NB4 (cell line): ENCODE measurements around the gene CDC42EP5.

Experiments
- DNase-seq: peaks from one replicate; pipeline ENCODE4 v3.0.0; 2010; ENCODE audit warnings: low read depth
- H3K4me3 ChIP-seq: one replicate; pipeline ENCODE4 v1.5.1; 2011; ENCODE audit warnings: mild to moderate bottlenecking, low read depth, low read length, moderate library complexity
- MYC ChIP-seq: IDR thresholded peaks from 2 replicates; pipeline ENCODE4 v1.6.1; 2011; ENCODE audit warnings: low read depth, low read length
- POLR2A ChIP-seq: IDR thresholded peaks from 2 replicates; pipeline ENCODE4 v1.6.1; 2011; ENCODE audit warnings: mild to moderate bottlenecking; ENCODE audit not compliant: insufficient read length; ENCODE audit errors: extremely low read depth
- TF ChIP-seq, protein P1 (sequence below): IDR thresholded peaks from one replicate; pipeline ENCODE4 v1.5.1; 2012; ENCODE audit warnings: low read depth, low read length
- TF ChIP-seq, protein P2 (sequence below): IDR thresholded peaks from 2 replicates; pipeline ENCODE4 v1.6.1; 2011; ENCODE audit warnings: low read depth, low read length

CDC42EP5 gene

DNA sequence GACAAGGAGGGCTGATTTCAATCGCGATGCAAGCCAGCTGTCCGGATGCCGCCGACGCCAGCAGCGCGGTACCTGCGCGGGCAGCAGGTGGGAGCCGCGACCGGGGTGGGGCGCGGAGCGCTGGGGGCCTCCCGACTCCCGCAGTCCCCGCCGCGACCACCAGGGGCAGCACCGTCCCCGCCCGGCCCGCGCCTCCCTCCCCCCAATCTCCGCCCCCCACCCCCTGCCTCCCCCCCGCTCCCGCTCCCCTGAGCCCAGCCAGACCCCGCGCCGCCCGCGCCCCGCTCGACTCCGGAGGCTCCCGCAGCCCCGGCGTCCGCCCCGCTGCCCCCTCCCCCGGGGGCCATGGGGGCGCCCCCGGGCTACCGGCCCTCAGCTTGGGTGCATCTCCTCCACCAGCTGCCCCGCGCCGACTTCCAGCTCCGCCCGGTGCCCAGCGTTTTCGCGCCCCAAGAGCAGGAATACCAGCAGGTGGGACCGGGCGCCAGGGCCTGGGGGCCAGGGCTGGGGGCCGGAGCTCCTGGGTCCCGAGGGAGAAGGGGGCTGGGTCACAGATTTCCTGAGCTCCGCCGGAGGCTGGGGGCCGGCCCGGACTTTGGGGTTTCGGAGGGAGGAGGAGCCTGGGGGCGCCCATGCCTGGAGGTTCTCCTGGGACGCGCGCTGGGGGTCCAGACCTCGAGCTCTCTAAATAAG is 57.7 kb downstream of the CDC42EP5 start, which contains the start of gene TTYH1:
TSS of gene TTYH1 (plus strand) at position 257 of the 693 bp plus-strand sequence. CDS start at position 346, 89 bp downstream.
- TF ChIP-seq POLR2A (no peak), MYC (no peak)
- TF ChIP-seq, protein P1, sequence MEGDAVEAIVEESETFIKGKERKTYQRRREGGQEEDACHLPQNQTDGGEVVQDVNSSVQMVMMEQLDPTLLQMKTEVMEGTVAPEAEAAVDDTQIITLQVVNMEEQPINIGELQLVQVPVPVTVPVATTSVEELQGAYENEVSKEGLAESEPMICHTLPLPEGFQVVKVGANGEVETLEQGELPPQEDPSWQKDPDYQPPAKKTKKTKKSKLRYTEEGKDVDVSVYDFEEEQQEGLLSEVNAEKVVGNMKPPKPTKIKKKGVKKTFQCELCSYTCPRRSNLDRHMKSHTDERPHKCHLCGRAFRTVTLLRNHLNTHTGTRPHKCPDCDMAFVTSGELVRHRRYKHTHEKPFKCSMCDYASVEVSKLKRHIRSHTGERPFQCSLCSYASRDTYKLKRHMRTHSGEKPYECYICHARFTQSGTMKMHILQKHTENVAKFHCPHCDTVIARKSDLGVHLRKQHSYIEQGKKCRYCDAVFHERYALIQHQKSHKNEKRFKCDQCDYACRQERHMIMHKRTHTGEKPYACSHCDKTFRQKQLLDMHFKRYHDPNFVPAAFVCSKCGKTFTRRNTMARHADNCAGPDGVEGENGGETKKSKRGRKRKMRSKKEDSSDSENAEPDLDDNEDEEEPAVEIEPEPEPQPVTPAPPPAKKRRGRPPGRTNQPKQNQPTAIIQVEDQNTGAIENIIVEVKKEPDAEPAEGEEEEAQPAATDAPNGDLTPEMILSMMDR: no peak
- TF ChIP-seq, protein P2, sequence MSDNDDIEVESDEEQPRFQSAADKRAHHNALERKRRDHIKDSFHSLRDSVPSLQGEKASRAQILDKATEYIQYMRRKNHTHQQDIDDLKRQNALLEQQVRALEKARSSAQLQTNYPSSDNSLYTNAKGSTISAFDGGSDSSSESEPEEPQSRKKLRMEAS: no peak
- H3K4me3 ChIP-seq: no peak within 1 kb of the TSS
- no peak for DNase-seq
